GM23248 (cell line): ENCODE data around the gene LGR6. TPM values are rescaled to one million over a fixed set of nuclear protein-coding genes. Genes with fewer than 3 reads are reported as not detected.

ENCODE experiments used
- DNase-seq: peaks from one replicate; pipeline ENCODE4 v3.0.0-alpha.2; 2015
- H2AFZ ChIP-seq: fragments of 200-600 bp; sonication (generic); 2 replicates; pipeline ENCODE4 v1.6.1; 2016; ENCODE audit warnings: antibody characterized with exemption
- H3F3A ChIP-seq: fragments of 200-600 bp; sonication (generic); 2 replicates; pipeline ENCODE4 v1.6.1; 2016; ENCODE audit warnings: mild to moderate bottlenecking, antibody characterized with exemption, mixed run types; ENCODE audit not compliant: insufficient read depth
- H3K27ac ChIP-seq: fragments of 200-600 bp; sonication (generic); 2 replicates; pipeline ENCODE4 v1.5.1; 2016; ENCODE audit warnings: mild to moderate bottlenecking
- H3K27me3 ChIP-seq: fragments of 200-600 bp; sonication (generic); replicated peaks from 2 replicates; pipeline ENCODE4 v1.6.1; 2016; ENCODE audit warnings: mild to moderate bottlenecking; ENCODE audit not compliant: insufficient read depth
- H3K36me3 ChIP-seq: fragments of 200-600 bp; sonication (generic); 2 replicates; pipeline ENCODE4 v1.6.1; 2016; ENCODE audit warnings: low read depth, mild to moderate bottlenecking
- H3K4me1 ChIP-seq: fragments of 200-600 bp; sonication (generic); 2 replicates; pipeline ENCODE4 v1.6.1; 2016; ENCODE audit warnings: mild to moderate bottlenecking; ENCODE audit not compliant: insufficient read depth
- H3K4me2 ChIP-seq: fragments of 200-600 bp; sonication (generic); one replicate; pipeline ENCODE4 v1.6.1; 2016; ENCODE audit warnings: mild to moderate bottlenecking; ENCODE audit not compliant: unreplicated experiment
- H3K4me3 ChIP-seq: fragments of 200-600 bp; sonication (generic); 2 replicates; pipeline ENCODE4 v1.5.1; 2016; ENCODE audit warnings: mild to moderate bottlenecking
- H3K79me2 ChIP-seq: fragments of 200-600 bp; sonication (generic); 2 replicates; pipeline ENCODE4 v1.6.1; 2016; ENCODE audit warnings: mild to moderate bottlenecking; ENCODE audit not compliant: insufficient read depth
- H3K9ac ChIP-seq: fragments of 200-600 bp; sonication (generic); 2 replicates; pipeline ENCODE4 v1.6.1; 2016; ENCODE audit warnings: mild to moderate bottlenecking
- H3K9me2 ChIP-seq: fragments of 200-600 bp; sonication (generic); 2 replicates; pipeline ENCODE4 v1.6.1; 2016; ENCODE audit warnings: mixed run types, mild to moderate bottlenecking, moderate library complexity; ENCODE audit not compliant: insufficient read depth
- H3K9me3 ChIP-seq: fragments of 200-600 bp; sonication (generic); one replicate; pipeline ENCODE4 v1.6.1; 2017; ENCODE audit warnings: low read depth
- H4K20me1 ChIP-seq: fragments of 200-600 bp; sonication (generic); 2 replicates; pipeline ENCODE4 v1.6.0; 2016; ENCODE audit not compliant: insufficient read depth
- EZH2 ChIP-seq: fragments of 200-600 bp; sonication (generic); IDR thresholded peaks from 2 replicates; pipeline ENCODE4 v1.6.1; 2018; ENCODE audit warnings: antibody characterized with exemption, mild to moderate bottlenecking; ENCODE audit not compliant: insufficient read depth, poor library complexity, severe bottlenecking
- EZH2phosphoT487 ChIP-seq: fragments of 200-600 bp; sonication (generic); IDR thresholded peaks from 2 replicates; pipeline ENCODE4 v1.6.1; 2018; ENCODE audit warnings: antibody characterized with exemption, moderate library complexity, mild to moderate bottlenecking, low read depth; ENCODE audit not compliant: insufficient read depth
- WGBS, 2 experiments: methylation state at CpG; one replicate each; pipeline ENCODE4 v1.1.6; 2015 to 2017; ENCODE audit warnings: low lambda C conversion rate in 2 of 2, low coverage in 1 of 2; ENCODE audit errors: missing lambda C conversion rate in 2 of 2; 5-methylcytosine and 5-hydroxymethylcytosine counted together
- in situ Hi-C: fragments of 300-500 bp; cut with MboI; formaldehyde crosslinking; loops from 2 replicates; pipeline ENCODE4 v1.15.0; 2020
- polyA plus RNA-seq: library from polyadenylated mRNA; unstranded; fragments of >200 nt; fragmentation: Nextera tagmentation; extraction: Ambion mirVana; gene quantifications from 2 replicates; pipeline ENCODE4 v1.2.1, GENCODE V29; 2016
- total RNA-seq: library from RNA; depleted of rRNA; stranded (reverse); fragments of >200 nt; shearing (Covaris generic); gene quantifications from 2 replicates; pipeline ENCODE4 v1.2.3, GENCODE V29; 2014

Gene LGR6
- total and polyA plus RNA-seq, 2 experiments from 2014 or later, result not detected

DNA sequence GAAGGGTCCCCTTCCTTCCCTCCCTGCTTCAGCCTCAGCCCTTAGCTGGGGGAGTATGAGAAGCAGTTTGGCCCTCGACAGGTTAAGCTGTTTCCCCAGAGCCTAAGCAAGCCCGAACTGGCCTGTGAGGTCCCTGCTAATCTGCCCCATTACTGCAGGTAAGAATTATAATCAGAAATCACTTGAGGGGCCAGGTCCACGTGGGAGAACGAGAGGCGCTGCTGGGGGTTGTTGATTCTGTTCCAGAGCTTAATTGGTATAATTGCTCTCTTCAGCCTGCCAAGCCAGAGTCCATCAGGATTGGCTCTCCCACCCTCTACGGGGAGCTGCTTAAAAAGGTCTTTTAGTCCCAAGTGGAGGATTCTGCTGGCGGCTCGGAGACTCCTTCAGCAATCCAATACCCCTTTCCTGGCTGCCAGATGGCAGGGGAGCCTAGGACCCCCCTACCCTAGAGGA is 77.3 kb downstream of the LGR6 start:
- H3K27me3 ChIP-seq, result peaks cover 40% of the 10 kb centered on the region
- no peak overlapping the region for H3K27ac ChIP-seq
- H3F3A ChIP-seq, result no peaks in the 10 kb centered on the region
- no peaks in the 10 kb centered on the region for H3K9me2 ChIP-seq
- no peaks in the 10 kb centered on the region for H4K20me1 ChIP-seq
- in situ Hi-C loops, result no loop called here
- no peak for DNase-seq
- no peaks in the 10 kb centered on the region for H3K36me3 ChIP-seq
- H3K9ac ChIP-seq, result no peak overlapping the region
- TF ChIP-seq EZH2 (no peak), EZH2phosphoT487 (no peak)
- H3K4me1 ChIP-seq, result no peaks in the 10 kb centered on the region
- no peaks in the 10 kb centered on the region for H3K9me3 ChIP-seq
- H3K4me3 ChIP-seq, result no peak overlapping the region
- H3K4me2 ChIP-seq, result no peak overlapping the region
- 58 to 63% methylated on average over 8 of the region's 8 CpGs for WGBS, 2 experiments
- H2AFZ ChIP-seq, result no peak overlapping the region
- no peaks in the 10 kb centered on the region for H3K79me2 ChIP-seq

DNA sequence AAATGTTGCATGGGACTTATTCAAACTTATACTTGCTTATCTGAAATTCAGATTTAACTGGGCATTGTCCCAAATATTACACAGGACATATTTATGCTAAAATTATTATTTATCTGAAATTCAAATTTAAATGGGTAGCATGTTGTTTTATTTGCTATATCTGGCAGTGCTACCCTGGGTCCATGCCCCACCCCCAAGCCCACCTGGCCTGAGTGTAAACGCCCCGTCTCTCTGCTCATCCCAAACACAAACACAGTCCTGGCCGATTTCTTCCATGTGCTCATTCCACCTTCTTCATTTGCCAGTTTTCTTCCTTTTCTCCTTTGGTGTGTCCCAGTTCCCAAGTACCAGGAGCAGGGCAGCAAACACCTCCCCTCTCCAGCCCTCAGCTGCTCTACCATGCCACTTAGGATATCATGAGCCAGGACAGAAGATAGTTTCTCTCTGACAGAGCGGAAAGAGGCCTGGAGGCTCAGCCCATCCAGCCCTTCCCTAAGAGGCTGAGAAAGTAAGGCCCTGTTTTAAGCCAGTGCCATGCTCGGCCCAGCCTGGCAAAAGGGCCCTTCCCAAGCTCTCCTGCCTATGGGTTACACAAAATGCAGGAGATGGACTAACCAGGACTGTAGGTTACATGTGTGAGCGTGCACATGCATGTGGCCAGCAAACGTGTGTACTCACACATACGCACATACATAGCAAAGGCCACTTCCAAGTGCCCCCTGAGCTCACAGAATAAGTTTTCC is 78.7 kb downstream of the LGR6 start:
- in situ Hi-C loops, result no loop called here
- Histone ChIP-seq H3K4me2 (no peak overlapping the region), H3F3A (no peaks in the 10 kb centered on the region), H2AFZ (no peak overlapping the region), H3K27ac (no peak overlapping the region), H3K9me3 (no peaks in the 10 kb centered on the region), H3K36me3 (no peaks in the 10 kb centered on the region), H3K9ac (no peak overlapping the region), H4K20me1 (no peaks in the 10 kb centered on the region), H3K27me3 (peaks cover 38% of the 10 kb centered on the region), H3K79me2 (no peaks in the 10 kb centered on the region), H3K4me1 (no peaks in the 10 kb centered on the region), H3K4me3 (no peak overlapping the region), H3K9me2 (no peaks in the 10 kb centered on the region)
- TF ChIP-seq EZH2 (no peak), EZH2phosphoT487 (no peak)
- DNase-seq, result no peak
- 61 to 66% methylated on average over 8 of the region's 8 CpGs for WGBS, 2 experiments

DNA sequence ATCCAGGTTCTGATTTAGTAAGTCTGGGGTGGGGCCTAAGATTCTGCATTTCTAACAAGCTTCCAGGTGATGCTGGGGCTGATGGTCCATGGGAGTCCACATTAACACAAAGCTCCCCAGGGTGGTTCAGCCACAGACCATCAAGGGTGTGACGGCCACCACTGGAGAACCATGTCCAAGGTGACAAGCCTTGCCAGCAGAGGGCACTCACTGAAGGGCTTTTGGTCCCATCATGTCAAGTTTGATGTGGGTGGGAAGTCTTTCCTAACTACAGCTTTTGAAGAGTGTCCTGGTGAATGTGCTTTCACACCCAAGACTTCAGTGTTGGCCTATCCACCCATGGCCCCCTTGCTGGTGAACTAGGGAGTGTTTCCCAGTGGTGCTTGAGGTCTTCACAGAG is 81.0 kb downstream of the LGR6 start:
- Histone ChIP-seq H3K9me2 (no peaks in the 10 kb centered on the region), H3K4me1 (peaks cover 4% of the 10 kb centered on the region), H3K27me3 (peaks cover 26% of the 10 kb centered on the region; the same call in 1 of the 2 replicates), H3K79me2 (no peaks in the 10 kb centered on the region), H3K36me3 (no peaks in the 10 kb centered on the region), H3K4me2 (no peak overlapping the region), H3K9me3 (no peaks in the 10 kb centered on the region), H3K27ac (no peak overlapping the region), H3K9ac (no peak overlapping the region), H3K4me3 (no peak overlapping the region), H4K20me1 (no peaks in the 10 kb centered on the region), H3F3A (peaks cover 7% of the 10 kb centered on the region), H2AFZ (no peak overlapping the region)
- in situ Hi-C loops, result no loop called here
- DNase-seq, result peak; percentile 61
- WGBS, 2 experiments, result 0 to 10% methylated on average over 1 of the region's 1 CpG
- TF ChIP-seq EZH2, result no peak
- no peak for TF ChIP-seq EZH2phosphoT487

DNA sequence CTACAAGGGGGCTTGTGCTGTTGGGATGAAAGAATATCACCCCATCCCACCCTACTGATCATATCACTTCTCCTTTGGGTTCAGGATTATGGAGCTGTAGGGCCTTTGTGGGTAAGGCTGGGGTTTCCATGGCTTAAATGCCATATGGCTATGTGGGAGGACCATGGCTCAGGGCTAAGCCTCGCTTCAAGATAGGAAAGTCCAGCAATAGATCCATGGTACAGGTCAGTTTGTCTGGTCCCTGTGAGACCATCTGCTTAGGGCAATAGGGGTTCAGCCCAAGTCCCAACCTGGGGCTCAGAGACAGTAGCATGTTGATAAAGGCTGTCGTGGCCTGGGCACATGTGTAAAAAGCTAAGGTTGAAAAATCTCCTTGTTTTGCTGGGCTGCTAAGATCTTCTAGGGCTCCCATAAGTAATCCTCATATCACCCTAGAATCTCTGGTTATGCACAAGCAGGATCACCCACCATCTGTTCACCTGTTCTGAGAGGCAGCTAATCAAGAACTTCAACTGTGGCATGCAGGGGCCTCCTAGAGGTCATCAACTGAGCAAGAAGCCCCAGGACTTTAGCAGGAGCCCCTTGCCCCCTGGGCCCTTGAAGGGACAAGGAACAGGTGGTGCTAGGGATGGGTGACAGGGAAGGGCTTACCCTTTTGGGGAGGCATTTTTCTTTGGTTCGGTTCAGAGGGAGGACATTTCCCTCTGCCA is 81.6 kb downstream of the LGR6 start:
- in situ Hi-C loops, result no loop called here
- no peak for TF ChIP-seq EZH2
- no peak for TF ChIP-seq EZH2phosphoT487

More for the DNA sequence above, 81.6 kb downstream of the LGR6 start:
- H3K27me3 ChIP-seq, result peaks cover 20% of the 10 kb centered on the region; the same call in 1 of the 2 replicates
- no peak overlapping the region for H3K4me3 ChIP-seq
- H3K79me2 ChIP-seq, result no peaks in the 10 kb centered on the region
- 85 to 94% methylated on average over 3 of the region's 3 CpGs for WGBS, 2 experiments
- no peaks in the 10 kb centered on the region for H3K9me2 ChIP-seq
- peaks cover 10% of the 10 kb centered on the region for H3K4me1 ChIP-seq
- H3K27ac ChIP-seq, result no peak overlapping the region
- no peaks in the 10 kb centered on the region for H4K20me1 ChIP-seq
- H3K9ac ChIP-seq, result no peak overlapping the region
- H3F3A ChIP-seq, result peaks cover 8% of the 10 kb centered on the region
- no peaks in the 10 kb centered on the region for H3K36me3 ChIP-seq
- DNase-seq, result no peak
- no peaks in the 10 kb centered on the region for H3K9me3 ChIP-seq
- H3K4me2 ChIP-seq, result no peak overlapping the region
- no peak overlapping the region for H2AFZ ChIP-seq
